Stimulated activated CD4-positive, alpha-beta T cell treated with anti-CD3 and anti-CD28 coated beads, Interleukin-15, amount 100 ng/mL, for 1 hour (primary cell): Measurements from ENCODE around the gene GPT2.
"Not testable (repeated sequence)": the region's sequence is repeated elsewhere in the genome, so short reads cannot be mapped to it uniquely, and the experiment has no call there.

Source experiments
- DNase-seq, 2 donors: peaks; one replicate each; pipeline ENCODE4 v3.0.0-alpha.2; 2020; ENCODE audit warnings: low read depth in 1 of 2, low spot score in 1 of 2

GPT2 gene

GRCh38 chr16:46862555-46863447 is 21.4 kb upstream of the GPT2 start:
- DNase-seq = no peak

DNA sequence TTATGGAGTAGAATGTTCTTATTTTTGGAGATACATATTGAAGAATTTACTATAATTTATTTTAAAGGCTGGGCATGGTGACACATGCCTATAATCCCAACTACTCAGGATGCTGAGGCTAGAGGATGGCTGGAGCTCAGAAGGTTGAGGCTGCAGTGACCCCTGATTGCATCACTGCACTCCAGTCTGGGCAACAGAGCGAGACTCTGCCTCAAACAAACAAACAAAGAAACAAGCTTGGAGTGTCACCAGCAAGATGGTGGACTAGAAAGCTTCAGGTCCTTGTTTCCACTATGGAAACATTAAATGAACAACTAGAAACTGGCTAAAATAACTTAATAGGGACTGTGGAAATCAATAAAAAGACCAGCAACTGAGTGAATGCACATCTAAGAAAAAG is 17.9 kb upstream of the GPT2 start:
- DNase-seq = no peak

- not testable (repeated sequence) for DNase-seq
Measured at GRCh38 chr16:46867486-46867885, 16.7 kb upstream of the GPT2 start.

DNA sequence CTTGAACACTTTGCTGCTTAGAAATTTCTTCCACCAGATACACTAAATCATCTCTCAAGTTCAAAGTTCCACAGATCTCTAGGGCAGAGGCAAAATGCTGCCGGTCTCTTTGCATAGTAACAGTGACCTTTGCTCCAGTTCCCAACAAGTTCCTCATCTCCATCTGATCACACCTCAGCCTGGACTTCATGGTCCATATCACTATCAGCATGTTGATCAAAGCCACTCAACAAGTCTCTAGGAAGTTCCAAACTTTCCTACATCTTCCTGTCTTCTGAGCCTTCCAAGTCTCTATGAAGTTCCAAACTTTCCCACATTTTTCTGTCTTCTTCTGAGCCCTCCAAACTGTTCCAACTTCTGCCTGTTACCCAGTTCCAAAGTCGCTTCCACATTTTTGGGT is 15.3 kb upstream of the GPT2 start:
- DNase-seq = not testable (repeated sequence)

- DNase-seq = no peak
Measured at GRCh38 chr16:46871597-46871996, 12.6 kb upstream of the GPT2 start.

DNA sequence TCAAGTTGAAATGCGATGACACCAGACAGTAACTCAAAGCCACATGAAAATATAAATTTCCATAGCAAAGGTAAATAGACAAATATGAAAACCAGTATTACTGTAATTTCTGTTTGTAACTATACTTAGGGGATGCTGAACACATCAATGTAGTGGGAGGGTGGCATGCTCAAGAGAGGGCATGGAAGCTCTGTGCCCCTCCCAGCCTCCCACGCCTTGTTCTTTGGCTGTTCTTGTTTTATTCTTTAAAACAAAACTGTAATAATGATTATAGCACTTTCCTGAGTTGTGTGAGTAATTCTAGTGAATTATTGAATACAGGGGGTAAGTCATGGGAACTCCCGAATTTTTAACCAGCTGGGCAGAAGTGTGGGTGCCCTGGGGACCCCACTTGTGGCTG is 11.0 kb upstream of the GPT2 start:
- no peak for DNase-seq

DNA sequence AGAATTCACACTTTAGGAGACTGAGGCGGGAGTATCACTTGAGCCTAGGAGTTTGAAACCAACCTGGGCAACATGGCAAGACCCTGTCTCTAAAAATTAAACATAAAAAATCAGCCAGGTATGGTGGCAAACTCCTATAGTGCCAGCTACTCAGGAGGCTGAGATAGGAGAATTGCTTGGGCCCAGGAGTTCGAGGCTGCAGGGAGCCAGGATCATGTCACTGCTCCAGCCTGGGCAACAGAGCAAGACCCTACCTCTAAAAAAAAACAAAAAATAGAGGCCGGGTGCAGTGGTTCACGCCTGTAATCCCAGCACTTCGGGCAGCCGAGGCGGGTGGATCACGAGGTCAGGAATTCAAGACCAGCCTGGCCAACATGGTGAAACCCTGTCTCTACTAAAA is 8.9 kb upstream of the GPT2 start:
- no peak for DNase-seq

DNA sequence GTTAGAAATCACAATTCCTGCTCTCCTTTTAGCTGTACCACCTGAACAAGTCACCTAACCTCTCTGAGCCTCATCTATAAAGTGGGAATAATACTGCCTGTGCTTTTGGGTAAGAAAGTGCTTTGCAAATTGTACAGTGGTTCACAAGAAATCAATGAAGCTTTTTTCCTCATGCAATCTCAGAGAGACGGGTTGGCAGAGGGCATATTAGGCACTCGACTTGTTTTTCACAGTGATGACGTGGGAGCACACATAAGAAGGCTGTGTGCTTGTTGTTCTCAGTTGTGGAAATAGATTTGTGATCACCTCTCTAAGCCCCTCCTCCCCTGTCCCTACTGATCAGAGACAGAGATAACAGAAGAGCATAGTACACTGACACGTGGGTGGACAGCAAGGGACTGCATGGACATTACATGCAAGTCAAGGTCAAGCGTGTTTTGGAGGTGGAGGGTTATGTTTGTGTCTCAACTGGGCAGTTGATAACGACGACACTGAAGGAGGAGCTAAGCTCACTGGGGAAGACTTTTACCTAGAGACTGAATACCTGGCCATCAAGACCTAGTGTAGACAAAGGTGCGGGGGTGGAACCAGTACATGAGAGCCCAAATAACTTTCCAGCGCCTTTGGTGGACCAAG is 1.7 kb upstream of the GPT2 start:
- DNase-seq = no peak

- no peak for DNase-seq
Measured at GRCh38 chr16:46882940-46883307, 1.2 kb upstream of the GPT2 start.

GRCh38 chr16:46883353-46883689 is 841 bp upstream of the GPT2 start:
- no peak for DNase-seq

DNA sequence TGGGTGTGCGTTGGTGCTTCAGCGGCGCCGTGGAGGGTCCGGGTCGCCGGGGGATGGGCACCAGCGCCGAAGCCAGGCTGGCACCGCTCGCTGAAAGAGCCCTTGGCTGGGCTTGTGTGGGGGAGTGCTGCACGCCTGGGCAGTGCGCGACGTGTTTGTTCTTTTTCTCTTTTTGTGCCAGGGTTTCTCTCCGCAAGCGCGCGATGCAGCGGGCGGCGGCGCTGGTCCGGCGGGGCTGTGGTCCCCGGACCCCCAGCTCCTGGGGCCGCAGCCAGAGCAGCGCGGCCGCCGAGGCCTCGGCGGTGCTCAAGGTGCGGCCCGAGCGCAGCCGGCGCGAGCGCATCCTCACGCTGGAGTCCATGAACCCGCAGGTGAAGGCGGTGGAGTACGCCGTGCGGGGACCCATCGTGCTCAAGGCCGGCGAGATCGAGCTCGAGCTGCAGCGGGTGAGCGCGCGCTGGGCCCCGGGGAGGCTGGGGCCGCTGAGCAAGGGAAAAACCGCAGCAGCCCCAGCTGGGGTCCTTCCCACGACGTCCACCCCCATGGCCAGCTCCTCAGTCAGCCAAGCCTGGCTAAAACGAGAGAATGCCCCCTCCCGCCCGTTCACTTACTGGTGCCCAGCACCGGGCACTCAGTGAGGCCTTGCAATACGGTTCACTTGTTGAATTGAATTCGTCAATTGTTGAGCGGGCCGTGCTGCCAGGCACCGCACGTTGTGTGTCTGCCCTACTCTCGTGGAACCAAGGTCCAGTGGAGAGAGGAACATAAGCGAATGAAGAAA is 541 bp downstream of the GPT2 start:
- DNase-seq = no peak

- no peak for DNase-seq
Measured at GRCh38 chr16:46885960-46886763, 2.0 kb downstream of the GPT2 start.

DNA sequence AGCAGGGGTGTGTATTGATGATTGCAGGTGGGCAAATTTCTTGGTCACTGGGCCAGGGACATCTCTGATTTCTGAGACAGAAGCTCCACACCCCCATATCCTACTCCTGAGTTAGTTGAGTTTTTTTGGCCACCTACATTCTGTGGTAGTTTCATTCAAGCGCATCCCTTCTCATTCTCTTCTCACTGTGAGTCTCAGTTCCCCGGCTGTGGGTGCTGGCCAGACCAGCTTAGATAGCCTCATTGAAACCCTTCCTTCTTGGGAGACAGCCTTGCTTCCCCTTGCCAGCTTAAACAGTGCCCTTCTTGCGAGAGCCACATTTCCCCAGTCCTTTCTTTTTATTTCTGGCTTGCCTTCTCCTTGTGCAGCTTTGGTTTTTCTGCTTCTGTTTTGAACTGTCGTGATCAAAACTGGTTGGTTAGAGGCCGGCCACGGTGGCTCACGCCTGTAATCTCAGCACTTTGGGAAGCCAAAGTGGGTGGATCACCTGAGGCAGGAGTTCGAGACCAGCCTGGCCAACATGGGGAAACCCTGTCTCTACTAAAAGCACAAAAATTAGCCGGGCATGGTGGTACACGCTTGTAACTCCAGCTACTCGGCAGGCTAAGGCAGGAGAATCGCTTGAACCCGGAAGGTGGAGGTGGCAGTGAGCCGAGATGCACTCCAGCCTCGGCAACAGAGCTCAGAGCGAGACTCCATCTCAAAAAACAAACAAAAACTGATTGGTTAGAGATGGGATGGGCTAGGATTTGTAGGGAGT is 2.8 kb downstream of the GPT2 start:
- DNase-seq = no peak

GRCh38 chr16:46887524-46887854 is 3.3 kb downstream of the GPT2 start:
- no peak for DNase-seq

DNA sequence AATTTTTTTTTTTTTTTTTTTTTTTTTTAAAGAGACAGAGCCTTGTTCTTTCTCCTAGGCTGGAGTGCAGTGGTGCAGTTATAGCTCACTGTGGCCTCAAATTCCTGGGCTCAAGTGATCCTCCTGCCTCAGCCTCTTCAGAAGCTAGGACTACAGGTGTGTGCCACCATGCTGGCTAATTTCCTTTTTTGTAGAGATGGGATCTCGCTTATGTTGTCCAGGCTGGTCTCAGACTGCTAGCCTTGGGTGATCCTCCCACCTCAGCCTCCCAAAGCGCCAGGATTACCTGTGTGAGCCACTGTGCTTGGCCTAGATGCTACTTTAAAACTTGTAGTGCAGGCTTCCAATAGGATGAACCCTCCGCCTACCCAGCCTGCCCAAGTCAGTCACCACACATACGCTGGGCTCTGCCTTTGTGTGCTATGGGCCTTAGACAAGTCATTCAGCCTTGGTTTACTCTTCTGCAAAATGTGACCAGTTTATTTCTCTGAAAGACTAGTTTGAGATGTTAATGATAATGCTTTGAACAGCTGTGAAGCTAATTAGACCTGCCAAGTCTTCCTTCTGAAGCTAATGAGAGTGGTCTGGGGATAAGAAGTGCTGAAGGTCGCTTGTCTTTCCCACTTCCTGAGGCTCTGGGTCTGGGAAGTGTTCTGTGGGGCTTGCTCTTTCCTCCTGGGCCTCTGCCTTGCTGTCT is 5.2 kb downstream of the GPT2 start:
- no peak for DNase-seq

- DNase-seq = no peak
Measured at GRCh38 chr16:46889942-46890300, 5.8 kb downstream of the GPT2 start.

DNA sequence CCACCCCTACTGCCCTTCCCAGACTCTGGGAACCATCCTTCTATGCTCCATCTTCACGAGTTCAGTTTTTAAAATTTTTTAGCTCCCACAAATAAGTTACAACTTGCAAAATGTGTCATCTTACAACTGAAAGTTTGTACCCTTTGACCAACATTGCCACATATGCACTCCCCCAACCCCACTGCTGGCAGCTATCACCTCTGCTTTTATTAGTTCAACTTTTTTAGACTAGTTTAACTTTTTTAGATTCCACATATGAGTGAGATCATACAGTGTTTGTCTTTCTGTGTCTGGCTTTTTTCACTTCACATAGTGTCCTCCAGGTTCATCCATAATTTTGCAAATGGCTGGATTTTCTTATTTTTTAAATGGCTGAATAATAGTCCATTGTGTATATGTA is 7.7 kb downstream of the GPT2 start:
- no peak for DNase-seq

DNA sequence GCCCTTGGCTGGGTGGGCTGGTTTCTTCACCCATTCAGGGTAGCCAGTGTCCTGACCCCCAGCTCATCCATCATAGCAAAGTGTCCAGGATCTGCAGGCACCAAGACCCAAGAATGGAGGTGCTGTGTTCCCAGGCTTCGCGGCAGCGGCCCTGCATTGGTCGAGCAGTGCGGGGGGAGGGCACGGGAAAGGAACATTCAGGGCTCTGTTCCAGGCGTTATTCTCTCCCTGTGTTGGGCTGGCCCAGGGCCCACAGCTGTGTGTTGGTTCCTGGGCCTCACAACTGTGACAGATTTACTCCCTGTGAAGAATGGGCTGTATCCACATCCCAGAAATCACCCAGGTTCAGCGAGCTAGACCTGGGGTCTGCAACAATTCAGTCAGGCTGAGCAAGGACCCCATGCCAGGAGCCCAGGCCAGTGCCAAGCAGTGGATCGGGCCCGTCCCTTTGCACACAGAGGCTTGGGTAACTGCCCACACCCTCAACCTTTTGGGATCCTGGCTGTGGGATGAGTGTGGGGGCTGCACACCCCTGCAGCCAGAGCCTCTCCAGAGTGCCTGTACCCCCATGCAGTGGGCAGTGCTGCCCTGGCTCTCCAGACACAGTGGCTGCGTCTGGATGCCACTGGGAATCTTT is 10.0 kb downstream of the GPT2 start:
- DNase-seq = no peak

- no peak for DNase-seq
Measured at GRCh38 chr16:46895399-46896313, 11.5 kb downstream of the GPT2 start.
